Ishikawa (cell line): Measurements from ENCODE around the gene EIPR1.

Experiments used
- CEBPB ChIP-seq: IDR thresholded peaks from 2 replicates; pipeline ENCODE4 v1.6.1; 2012
- CREB1 ChIP-seq: IDR thresholded peaks from 2 replicates; pipeline ENCODE4 v1.6.1; 2012; ENCODE audit warnings: low read depth
- EGR1 ChIP-seq: IDR thresholded peaks from 2 replicates; pipeline ENCODE4 v1.6.1; 2012
- EP300 ChIP-seq: IDR thresholded peaks from 2 replicates; pipeline ENCODE4 v1.6.1; 2012; ENCODE audit warnings: borderline replicate concordance
- FOXM1 ChIP-seq: IDR thresholded peaks from 2 replicates; pipeline ENCODE4 v1.6.1; 2012; ENCODE audit warnings: low read depth, borderline replicate concordance
- MAX ChIP-seq: IDR thresholded peaks from 2 replicates; pipeline ENCODE4 v1.6.1; 2012
- NFIC ChIP-seq: IDR thresholded peaks from 2 replicates; pipeline ENCODE4 v1.6.1; 2012
- RAD21 ChIP-seq: IDR thresholded peaks from 2 replicates; pipeline ENCODE4 v1.6.1; 2012; ENCODE audit warnings: low read depth
- REST ChIP-seq: IDR thresholded peaks from 2 replicates; pipeline ENCODE4 v1.6.1; 2012; ENCODE audit warnings: low read depth, mild to moderate bottlenecking
- TAF1 ChIP-seq: IDR thresholded peaks from 2 replicates; pipeline ENCODE4 v1.6.1; 2012; ENCODE audit warnings: low read depth, mild to moderate bottlenecking
- TCF12 ChIP-seq: IDR thresholded peaks from 2 replicates; pipeline ENCODE4 v1.6.1; 2012; ENCODE audit warnings: low read depth
- TEAD4 ChIP-seq: IDR thresholded peaks from 2 replicates; pipeline ENCODE4 v1.6.1; 2012
- USF1 ChIP-seq: IDR thresholded peaks from 2 replicates; pipeline ENCODE4 v1.6.1; 2012
- YY1 ChIP-seq: IDR thresholded peaks from 2 replicates; pipeline ENCODE4 v1.6.1; 2012; ENCODE audit warnings: low read depth
- ZBTB7A ChIP-seq: IDR thresholded peaks from 2 replicates; pipeline ENCODE4 v1.6.1; 2012; ENCODE audit warnings: low read depth

Gene EIPR1

DNA sequence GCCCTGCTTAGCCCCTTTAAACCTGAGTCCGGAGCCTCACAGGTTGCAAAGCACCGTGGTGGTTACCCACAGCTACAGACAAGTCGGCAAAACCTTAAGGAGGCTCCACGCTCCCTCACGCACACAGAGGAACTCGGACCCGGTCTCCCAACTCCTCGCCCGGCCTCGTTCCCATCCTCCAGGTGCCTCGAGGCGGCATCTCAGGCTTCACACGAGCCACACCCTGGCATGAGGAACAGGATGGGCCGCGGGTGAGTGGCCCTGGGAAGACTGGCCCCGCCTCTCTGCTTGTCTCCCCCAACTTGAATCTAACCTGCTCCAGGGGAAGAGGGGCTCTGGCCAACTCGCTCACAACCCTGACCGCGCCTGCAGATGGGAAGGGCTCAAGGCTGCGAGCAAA lies 97.4 kb downstream of the EIPR1 start:
- no peak for TF ChIP-seq REST
- no peak for TF ChIP-seq ZBTB7A
- no peak for TF ChIP-seq TCF12
- no peak for TF ChIP-seq EGR1
- no peak for TF ChIP-seq NFIC
- no peak for TF ChIP-seq TEAD4
- TF ChIP-seq FOXM1: no peak
- no peak for TF ChIP-seq RAD21
- no peak for TF ChIP-seq TAF1
- TF ChIP-seq CREB1: no peak
- no peak for TF ChIP-seq EP300
- no peak for TF ChIP-seq MAX
- TF ChIP-seq YY1: no peak
- no peak for TF ChIP-seq CEBPB
- TF ChIP-seq USF1: no peak

- no peak for TF ChIP-seq YY1
- no peak for TF ChIP-seq ZBTB7A
- TF ChIP-seq REST: no peak
- TF ChIP-seq MAX: no peak
- TF ChIP-seq TCF12: no peak
- TF ChIP-seq TEAD4: no peak
These were observed 98.2 kb downstream of the EIPR1 start for GRCh38 chr2:3279236-3279960.

DNA sequence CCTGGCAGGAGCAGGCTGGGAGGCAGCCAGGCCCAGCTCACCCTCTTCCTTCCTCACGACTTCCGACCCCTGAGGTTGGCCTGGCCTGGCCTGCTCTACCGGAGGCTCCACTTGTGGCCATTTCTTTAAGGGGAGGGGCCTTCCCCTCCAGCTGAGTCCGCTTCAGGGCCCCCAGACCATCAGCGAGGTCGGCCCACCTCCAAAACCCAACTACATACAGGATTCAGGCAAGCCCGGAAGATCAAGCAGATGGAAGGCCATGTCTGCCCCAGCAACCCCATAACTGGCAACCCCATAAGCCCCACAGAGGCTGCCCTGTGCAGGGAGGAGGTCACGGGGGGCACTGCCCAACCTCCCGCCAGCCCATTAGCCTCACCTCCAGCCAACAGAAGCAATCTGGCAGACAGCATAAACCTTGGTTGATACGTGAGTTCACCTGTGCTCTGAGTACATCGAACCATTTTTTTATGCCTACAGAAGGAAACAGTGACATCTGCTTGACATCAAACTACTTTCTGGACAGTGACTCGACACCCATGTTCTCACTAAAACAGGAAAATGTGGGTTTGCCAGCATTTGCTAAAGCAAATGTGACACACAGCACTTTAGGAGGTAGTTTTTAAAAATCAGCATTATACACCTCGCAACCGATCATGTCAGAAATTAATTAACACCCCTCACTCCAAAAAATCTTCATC lies 98.9 kb downstream of the EIPR1 start:
- TF ChIP-seq TCF12 (no peak), TEAD4 (no peak), NFIC (no peak), FOXM1 (no peak), CEBPB (no peak), USF1 (no peak), TAF1 (no peak), EGR1 (no peak), RAD21 (no peak), YY1 (no peak), ZBTB7A (no peak)

DNA sequence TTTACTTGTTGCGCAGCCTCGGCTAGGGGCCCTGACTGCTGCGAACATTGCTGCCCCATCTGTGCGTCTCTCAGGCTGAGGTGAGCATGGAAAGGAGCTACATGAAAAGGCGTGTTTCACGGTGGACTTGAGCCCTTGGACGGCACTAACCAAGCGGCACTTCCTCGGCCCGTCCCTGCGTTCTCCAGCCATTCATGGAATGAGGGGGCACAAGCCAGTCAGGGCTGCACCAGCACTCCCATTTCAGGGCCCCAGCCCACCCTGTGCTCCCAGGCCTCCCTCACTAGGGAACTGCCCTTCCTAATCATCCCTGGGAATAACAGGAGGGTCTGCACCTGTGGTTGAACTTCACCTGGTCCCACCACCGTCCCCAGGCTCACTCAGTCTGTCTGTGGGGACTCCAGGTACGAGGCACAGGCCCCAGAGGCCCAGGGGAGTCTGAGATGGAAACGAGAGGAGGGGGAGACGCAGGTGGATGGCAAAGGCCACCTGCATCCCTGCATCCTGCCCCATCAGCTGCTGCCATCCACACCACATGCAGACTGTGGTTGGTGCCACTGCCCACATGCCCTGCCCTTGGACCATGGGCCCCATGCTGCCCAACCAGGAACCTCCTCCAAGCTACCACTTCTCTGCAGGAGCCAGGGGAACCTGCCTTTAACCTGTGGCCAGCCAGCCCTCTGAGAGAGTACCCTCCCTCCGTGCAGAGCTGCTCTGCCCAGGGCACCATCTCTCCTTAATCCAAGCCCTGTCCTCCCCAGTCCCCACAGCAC lies 99.7 kb downstream of the EIPR1 start:
- TF ChIP-seq ZBTB7A (no peak), EP300 (no peak), NFIC (no peak), TCF12 (no peak), RAD21 (no peak), MAX (no peak), YY1 (no peak), CREB1 (no peak), CEBPB (no peak), USF1 (no peak), EGR1 (no peak), REST (no peak)
